ACHN (cell line): ENCODE measurements around the gene TSTD2.

ENCODE experiments used
- DNase-seq: peaks from one replicate; pipeline ENCODE4 v3.0.0-alpha.2; 2015
- in situ Hi-C: cut with HindIII; loops from 2 replicates; pipeline ENCODE4 v1.10.0; 2017; ENCODE audit warnings: low sequenced_read_pairs, low pct_ligation_motif_present, low pct_unique_long_range_greater_than_20kb

The TSTD2 gene

DNA sequence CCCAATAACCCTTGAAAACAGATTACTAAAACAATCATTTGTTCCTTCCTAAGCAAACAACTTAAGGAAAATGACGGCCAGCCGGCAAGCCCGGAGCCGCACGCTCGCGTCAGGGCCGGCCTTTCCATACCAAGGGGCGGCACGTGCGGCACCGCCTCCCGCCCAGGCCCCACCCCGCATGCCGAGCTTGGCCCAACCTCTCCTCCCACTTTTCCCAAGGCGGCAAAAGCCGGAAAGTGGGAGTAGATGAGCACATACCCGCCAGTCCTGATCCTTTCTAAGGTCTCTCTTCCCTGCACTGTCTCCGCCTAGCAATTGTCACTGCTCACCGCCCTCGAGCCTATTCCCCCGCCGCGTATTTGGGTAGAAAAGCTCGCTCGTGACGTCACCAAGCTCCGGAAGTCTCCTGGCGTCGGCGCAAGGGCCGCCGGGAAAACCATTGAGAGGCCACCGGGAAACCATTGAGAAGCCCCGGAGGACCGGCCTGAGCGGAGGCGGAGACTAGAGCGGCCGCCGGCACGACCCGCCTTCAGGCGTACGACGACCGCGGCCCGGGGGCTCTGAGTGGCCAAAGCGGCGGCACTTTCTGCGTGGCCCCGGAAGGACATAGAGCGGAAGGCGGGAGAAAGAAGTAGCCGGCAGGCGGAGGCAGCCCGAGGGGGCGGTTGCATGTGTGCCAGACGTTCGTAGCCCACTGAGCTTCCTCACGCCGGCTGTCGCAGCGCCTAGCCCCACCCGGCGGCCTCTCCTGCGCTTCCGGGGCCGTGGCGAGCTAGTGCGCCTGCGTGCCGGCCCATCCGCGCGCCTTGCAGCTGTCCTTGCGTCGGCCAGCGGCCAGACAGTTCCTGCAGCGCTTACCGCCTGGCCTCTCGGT is at the start of gene TSTD2, which contains the start of gene NCBP1:
Gene TSTD2 (minus strand): TSS at position 384 of the 874 bp plus-strand sequence. CDS start 5,806 bp downstream, outside the sequence.
Gene NCBP1 (plus strand): TSS at position 837 of the 874 bp plus-strand sequence. CDS start 61 bp downstream, outside the sequence.
- peak; percentile 95 for DNase-seq
- in situ Hi-C loops, result no loop called here

DNA sequence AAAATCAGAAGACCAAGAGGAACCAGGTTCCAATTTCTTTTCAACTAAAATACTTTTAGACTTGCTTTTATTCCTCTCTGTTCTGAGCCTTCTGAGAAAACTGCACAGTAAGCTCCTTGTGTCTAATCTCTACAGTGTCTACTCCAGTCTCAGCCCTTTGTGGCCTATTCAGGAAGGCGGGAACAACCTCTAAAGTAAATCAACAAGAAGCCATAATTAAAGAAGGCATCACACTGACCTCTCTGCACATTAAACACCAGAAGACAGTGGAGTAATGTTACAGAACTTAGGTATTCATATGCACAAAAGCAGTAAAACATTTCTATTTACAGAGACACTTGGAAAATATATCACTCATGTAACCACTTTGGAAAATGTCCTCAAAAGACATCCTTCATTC is 49.1 kb upstream of the TSTD2 start:
- DNase-seq, result no peak
- in situ Hi-C loops, result no loop called here

- no peak for DNase-seq
- in situ Hi-C loops, result no loop called here
These were observed 42.5 kb upstream of the TSTD2 start for GRCh38 chr9:97675655-97676054.

DNA sequence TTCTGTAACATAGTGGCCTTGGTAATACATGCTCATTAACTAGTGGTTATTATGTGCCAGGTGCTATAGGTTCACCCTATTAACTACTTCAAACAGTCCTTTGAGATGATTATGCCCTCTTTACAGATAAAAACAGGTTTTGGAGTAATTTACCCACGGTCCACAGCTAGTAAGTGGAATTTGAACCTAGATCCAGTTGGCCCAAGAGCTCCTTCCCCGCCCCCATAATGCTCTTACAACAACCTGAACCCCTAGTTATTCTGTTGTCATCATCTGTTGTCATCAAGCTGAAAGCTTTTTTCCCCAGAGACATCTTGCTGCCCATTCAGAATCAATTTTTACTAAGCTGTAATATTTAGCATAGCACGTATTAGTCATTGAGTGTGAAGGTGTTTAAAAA is 40.8 kb upstream of the TSTD2 start:
- in situ Hi-C loops, result no loop called here
- no peak for DNase-seq

GRCh38 chr9:97672403-97672802 is 39.2 kb upstream of the TSTD2 start:
- no peak for DNase-seq

GRCh38 chr9:97670586-97670985 is 37.4 kb upstream of the TSTD2 start:
- no peak for DNase-seq
- in situ Hi-C loops, result no loop called here

More at GRCh38 chr9:97672403-97672802, 39.2 kb upstream of the TSTD2 start:
- in situ Hi-C loops, result no loop called here

DNA sequence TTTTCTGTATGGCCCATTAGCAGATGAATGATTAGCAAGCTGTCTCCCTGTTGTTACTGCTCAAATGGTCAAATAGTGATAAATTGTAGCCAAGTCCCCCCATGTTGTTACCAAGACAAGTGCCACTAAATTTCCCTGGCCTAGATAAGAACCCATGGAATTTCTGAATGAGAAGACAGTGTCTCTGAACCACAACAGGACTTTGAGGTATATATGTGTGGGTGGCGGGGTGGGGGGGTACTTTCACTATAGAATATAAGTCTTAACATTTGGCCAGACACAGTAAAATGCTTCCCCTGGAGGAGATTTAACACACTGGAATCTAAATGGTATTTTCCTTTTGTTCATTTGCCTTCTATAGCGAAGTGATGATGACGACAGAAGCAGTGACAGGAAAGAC is 35.3 kb upstream of the TSTD2 start:
- DNase-seq, result no peak

DNA sequence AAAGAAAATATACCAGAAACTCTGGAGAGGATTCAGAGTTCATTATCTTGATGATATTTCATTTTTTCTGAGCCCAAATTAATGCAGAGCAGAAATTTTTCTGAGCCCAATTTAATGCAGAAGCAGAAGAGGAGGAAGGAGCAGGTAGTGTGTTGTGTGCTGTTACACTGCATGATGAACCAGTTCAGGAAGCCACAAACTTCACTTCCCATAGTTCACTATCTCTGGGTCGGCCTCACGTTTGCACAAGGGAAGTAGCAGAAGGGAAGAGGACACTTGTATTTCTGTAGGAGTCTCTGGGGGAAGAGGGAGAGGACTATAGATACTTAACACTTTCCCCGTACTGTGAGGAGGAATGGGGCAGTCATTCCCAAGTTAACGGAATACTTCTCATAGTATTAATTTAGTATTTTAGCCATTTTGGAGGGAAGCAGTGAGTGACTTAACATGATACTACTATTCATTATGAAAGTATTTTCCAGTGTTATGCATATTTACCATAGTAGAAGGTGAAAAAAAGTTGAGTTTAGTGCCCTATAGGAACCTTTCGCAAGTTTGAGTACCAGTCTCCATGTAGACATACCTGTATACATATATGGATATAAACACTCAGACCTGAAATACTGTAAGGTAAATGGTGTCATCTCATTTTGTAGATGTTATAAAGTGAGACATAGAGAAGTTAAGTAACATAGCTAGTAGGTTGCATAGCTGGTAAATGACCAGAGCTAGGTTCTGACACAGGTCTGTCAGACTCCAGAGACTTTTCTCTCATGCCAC is 33.9 kb upstream of the TSTD2 start:
- in situ Hi-C loops, result no loop called here
- DNase-seq, result no peak

More for the DNA sequence above, 35.3 kb upstream of the TSTD2 start:
- in situ Hi-C loops, result no loop called here

GRCh38 chr9:97665742-97666141 is 32.6 kb upstream of the TSTD2 start:
- in situ Hi-C loops, result no loop called here
- DNase-seq, result no peak

- in situ Hi-C loops, result no loop called here
- DNase-seq, result no peak
These were observed 27.7 kb upstream of the TSTD2 start for GRCh38 chr9:97660847-97661246.

GRCh38 chr9:97660340-97660739 is 27.2 kb upstream of the TSTD2 start:
- in situ Hi-C loops, result no loop called here
- DNase-seq, result no peak

DNA sequence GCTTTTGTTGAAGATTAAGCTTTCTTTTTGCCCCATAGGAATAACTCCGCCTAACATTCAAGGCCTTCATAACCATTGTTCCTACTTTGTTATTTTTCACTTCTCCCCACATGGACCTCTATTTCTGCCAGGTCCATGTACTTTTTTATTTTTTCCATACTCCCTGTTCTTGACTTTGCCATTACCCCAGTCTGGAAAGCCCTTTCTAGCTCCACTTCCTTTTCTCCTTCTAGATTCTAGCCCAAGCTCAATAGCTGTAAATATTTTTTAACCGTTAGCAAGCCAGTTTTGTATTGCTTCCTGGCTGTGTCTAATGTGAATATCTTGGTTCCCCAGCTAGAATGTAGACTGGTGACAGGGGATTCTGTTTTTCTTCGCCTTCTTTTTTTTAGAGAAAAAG is 26.6 kb upstream of the TSTD2 start:
- in situ Hi-C loops, result no loop called here
- no peak for DNase-seq

DNA sequence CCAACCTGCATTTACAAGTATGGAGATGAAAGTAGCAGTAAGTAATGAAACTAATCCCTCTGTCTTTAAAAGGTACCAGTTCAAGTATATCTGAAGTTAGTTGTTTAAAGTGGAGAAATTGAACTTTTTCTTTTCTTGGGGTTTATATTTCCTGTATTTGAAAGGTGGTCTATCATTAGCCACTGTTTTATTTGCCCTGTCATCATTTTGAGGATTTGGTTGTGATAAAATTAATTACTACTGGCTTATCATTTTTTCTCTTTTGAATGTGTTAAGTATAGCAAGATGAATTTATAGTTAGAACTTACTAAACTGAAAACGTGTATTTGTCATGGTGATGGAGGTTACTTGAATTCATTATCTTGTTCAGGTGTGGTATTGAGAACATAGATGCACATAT is 25.5 kb upstream of the TSTD2 start:
- DNase-seq, result no peak
- in situ Hi-C loops, result no loop called here

- no peak for DNase-seq
- in situ Hi-C loops, result no loop called here
These were observed 18.5 kb upstream of the TSTD2 start for GRCh38 chr9:97651646-97652045.

DNA sequence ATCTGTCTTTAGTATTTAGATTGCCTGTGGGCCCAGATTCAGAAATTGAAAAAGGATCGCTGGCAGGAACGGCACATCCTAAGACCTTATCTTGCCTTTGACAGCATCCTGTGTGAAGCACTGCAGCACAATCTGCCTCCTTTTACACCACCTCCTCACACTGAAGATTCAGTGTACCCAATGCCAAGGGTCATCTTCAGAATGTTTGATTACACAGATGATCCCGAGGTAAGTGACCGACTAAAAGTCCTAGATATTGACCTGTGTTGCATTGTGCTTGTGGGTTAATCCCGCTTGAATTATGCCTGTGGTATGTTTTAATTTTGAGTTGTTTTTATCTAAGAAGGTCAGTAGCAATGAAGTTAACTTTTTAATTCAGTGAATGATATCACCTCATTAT is 14.8 kb upstream of the TSTD2 start:
- in situ Hi-C loops, result no loop called here
- DNase-seq, result no peak

GRCh38 chr9:97645720-97646119 is 12.6 kb upstream of the TSTD2 start:
- DNase-seq, result no peak
- in situ Hi-C loops, result no loop called here

DNA sequence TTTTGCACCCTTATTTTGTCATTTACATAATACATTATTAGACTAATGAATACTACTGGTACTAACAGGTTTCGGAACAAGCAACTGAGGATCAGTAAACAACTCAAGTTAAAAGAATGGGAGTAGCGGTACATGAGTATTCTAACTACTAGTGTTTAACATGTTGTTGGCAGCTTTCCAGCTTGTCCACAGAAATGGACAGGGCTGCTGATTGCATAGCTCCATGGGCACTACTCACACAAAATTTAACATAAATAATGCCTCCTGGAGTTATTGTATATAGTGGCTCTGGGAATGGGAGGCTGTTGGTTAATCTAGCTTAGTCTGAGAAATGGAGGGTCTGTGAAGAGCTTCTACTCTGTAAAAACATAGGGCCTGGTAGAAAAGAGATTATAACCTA is 7.2 kb upstream of the TSTD2 start:
- no peak for DNase-seq
- in situ Hi-C loops, result no loop called here

DNA sequence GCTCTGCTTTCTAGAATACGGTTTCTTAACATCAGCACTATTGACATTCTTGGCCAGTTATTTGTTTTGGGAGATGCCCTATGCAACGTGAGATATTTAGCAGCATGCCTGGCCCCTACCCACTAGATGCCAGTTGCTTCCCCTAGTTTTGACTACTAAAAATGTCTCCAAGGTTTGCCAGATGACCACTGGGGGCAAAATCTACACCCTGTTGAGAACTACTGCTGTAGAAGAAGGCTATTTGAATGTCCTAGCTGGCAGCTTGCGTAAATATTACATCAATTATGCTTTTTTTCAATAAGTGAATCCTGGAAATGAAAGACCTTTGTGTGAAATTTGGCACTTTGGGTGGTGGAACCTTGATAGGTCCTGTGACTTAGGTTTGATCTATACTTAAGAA is 5.5 kb upstream of the TSTD2 start:
- in situ Hi-C loops, result no loop called here

GRCh38 chr9:97636903-97637302 is 3.7 kb upstream of the TSTD2 start:
- DNase-seq, result no peak
- in situ Hi-C loops, result no loop called here

More for the DNA sequence above, 5.5 kb upstream of the TSTD2 start:
- DNase-seq, result no peak
